ENCODE results near the gene RABGGTA.

DNA sequence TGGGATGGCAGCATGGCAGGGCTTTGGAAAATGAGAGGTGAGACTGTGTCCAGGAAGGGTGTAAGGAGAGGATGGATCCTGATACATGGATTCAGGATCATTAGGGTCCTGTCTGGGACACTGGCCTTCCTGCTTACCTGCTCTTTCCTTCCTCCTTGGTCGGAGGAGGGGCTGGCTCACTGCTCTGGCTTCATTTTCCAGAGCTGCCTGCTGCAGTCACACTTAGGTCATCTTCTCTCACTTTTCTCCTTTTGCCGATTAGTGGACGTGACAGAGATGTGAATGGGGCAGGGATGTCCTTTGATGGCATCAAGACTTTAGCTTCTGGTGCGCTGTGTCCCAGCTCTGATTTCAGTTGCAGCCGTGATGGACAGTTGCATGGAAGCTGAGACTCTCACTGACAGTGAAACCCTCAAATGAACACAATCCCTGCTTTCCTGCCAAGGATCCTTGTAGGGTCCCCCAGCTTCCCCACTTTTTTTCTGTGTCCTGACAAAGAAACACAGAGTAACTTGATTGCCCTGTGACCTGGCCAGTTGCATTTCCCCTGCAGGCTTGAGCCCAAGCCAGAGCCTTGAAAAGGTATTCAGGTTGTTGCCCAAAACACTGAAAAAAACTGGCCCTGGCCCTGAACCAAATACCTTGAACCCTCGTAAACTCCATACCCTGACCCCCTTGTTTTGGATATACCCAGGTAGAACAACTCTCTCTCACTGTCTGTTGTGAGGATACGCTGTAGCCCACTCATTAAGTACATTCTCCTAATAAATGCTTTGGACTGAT lies 37.1 kb upstream of the RABGGTA start:
- TF ChIP-seq, protein P1, sequence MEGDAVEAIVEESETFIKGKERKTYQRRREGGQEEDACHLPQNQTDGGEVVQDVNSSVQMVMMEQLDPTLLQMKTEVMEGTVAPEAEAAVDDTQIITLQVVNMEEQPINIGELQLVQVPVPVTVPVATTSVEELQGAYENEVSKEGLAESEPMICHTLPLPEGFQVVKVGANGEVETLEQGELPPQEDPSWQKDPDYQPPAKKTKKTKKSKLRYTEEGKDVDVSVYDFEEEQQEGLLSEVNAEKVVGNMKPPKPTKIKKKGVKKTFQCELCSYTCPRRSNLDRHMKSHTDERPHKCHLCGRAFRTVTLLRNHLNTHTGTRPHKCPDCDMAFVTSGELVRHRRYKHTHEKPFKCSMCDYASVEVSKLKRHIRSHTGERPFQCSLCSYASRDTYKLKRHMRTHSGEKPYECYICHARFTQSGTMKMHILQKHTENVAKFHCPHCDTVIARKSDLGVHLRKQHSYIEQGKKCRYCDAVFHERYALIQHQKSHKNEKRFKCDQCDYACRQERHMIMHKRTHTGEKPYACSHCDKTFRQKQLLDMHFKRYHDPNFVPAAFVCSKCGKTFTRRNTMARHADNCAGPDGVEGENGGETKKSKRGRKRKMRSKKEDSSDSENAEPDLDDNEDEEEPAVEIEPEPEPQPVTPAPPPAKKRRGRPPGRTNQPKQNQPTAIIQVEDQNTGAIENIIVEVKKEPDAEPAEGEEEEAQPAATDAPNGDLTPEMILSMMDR (IDR thresholded peaks at IDR 0.05), result peak in 1 of 6 experiments; percentile 67
- no peak for TF ChIP-seq POLR2AphosphoS5 (IDR thresholded peaks at IDR 0.05)
- TF ChIP-seq EP300 (IDR thresholded peaks at IDR 0.05), result no peak
- no peak for TF ChIP-seq POLR2A (IDR thresholded peaks at IDR 0.05)

Measured in upper lobe of left lung (tissue), 4 donors.